ENCODE data around the gene SETD9.
A peak's percentile ranks its signal among the peaks of the same experiment; 100 is the strongest.

Gene SETD9

DNA sequence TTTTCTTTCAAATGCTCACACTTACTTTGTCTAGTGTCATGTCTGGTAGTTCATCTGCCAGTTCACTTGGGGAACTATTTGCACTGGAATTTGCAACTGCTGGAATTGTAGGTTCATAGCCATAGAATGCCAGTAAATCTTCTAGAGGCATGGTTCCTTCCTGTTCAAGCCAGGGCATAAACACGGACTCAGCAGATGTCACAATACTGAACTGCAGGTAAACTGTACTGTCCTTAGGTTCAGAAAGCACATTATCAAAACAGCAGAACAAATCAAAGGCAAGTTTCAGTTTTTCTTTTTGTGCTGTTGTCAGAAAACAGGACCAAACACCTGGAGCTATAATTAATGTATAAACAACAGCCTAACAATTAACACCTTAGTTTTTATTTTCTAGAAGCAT lies 29.5 kb downstream of the SETD9 start:
- DNase-seq (ENCODE audit: low spot score), result no peak

DNA sequence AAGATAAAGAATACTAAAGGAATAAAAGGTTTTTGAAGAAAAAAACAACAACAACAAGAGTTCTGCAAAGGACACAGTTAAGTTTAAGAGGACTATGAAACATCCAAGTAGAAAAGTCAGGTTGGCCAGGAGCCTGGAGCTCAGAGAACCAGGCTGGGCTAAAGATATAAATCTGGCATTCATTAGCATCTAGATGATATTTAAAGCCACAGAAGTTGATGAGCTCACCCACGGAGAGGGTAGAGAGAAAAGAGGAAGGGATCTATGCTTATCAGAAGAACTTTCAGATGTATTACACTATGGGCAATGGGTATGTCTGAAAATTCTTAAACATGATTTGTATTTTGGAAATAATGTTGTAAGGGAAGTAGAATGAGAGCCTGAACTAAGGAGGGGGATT lies 32.6 kb downstream of the SETD9 start:
- DNase-seq (ENCODE audit: low spot score), result no peak

DNA sequence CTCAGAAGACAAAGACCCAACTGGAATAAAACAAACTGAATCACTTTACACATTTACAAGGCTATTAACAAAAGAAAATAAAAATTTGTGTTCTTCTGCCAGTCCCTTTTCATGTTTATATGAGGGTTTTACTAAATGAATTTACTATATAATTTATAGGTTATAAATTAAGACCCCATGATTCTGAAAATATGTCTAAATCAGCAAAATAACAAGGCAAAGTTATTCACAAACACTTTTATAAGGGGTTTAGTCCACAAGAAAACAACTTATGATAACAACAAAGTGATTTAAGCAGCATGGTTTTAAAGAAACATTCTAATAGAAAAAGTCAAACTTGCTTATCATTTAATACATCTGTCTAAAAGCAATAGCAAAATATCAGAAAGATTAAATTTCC lies 37.7 kb downstream of the SETD9 start:
- no peak for DNase-seq (ENCODE audit: low spot score)

DNA sequence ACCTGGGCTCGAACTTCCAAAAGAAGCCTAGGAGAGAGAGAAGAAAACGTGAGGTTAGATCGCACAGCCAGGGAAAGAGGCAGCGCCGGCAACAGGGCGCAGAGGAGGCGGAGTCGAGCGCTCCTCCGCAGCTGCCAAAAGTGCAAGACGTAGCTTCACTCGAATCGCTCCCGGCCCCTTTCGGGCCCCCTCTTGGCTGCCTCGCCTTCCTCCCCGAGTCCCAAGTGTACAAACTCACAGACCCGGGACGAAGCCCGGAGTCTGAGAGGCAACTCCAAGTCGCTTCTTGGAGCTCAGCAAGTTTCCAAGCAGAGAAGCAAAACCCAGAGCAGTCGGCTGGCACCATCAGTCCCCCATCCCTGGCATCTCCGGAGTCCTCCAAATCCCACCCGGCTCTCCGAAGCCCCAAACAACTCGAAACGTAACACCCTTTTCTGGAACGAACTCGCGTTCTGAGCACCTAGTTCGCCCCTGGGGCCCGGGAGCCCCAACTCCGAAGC lies 41.3 kb downstream of the SETD9 start:
- DNase-seq (ENCODE audit: low spot score), result peak; percentile 64

DNA sequence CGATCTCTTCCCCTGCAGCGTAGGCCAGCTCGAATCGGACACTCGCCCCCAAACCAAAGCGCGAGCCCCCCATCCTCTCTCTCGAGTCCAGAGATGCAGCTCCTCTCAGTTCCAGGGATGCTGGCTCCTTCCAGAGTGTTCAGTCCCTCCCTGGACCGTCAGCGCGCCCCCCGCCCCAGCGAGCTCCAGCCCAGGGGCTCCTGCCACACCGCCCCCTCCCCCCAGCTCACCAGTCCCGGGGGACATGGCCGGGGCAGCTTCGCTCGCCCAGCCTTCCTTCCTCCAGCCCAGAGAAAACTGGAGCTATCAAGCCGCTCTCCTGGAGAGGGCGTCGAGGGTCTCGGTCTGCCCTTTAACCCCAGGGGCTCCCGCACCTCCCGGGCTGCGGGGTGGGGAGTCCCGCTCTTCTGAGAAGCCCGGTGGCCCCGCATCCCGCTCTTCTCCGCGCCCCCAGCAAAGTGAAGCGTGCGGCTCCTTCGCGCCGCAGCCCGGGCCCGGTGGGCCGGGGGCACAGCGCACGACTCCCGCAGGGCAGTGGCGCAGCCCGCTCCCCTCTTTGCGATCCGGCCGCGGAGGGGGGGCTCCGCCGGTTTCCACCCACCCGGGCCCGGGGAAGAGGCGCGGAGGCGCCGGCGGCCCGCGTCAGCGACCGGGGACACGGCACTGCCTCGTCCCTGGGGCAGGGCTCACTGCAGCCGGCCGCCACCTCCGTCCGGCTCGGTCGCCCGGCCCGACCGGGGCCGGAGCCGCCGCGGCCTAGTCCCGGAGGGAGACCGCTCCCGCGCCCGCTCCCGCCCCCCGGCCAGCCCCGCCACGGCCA lies 41.9 kb downstream of the SETD9 start:
- DNase-seq (ENCODE audit: low spot score), result peak; percentile 16

DNA sequence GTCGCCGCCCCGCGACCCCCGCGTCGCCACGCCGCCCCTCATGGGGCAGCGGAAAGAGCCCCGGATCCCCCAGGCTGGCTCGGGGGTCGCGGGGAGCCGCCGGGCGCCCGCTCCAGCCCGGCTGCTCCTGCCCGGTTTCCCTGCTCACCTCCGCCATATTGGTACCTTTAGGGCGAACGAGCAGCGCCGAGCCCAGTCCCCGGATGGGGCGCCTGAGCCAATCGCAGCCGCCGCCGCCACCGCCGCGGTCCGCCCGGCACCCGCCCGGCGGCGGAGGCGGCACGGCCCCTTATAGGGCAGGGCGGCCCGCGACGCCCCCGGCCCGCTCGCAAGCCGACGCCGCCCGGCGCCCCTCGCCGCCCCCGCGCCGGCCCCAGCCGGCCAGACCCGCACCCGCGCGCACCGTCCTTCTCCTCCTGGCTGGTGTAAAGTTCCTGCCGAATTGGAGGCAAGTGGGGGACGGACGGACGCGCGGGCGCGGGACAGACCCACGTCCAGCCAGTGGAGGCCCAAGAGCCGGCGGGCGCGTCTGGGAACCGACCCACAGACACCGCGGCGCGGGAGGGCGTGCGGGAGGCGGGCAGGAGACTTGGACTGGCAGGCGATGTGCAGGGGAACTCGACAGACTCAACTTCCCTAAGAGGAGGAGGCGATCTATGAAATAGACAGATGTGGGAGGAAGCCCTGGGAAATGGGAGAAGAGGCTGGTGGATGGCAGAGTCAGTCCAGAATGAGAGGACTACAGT lies 42.7 kb downstream of the SETD9 start, which contains the start of gene MIER3:
Gene MIER3 (minus strand): TSS at position 178 of the 746 bp plus-strand sequence. CDS start 21 bp downstream, at position 157.
- DNase-seq (ENCODE audit: low spot score), result peak; percentile 82

DNA sequence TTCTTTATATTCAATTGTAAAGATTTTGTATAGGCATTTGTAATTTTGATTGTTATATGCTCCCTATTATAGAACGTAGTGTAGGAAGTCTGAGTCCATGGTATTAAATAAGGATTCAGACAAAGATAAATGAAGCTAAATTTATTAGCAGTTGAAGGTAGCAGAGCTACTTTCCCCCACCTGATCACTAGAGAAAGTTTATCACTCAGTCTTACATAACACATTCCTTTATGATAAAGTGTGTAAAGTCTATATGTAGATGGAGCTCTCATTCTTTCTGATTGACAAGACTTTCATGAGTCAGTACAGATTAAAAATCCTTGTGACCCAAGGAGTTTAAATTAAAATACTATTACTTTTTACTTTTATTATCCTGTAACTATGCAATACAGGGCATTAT lies 44.9 kb downstream of the SETD9 start:
- no peak for DNase-seq (ENCODE audit: low spot score)

DNA sequence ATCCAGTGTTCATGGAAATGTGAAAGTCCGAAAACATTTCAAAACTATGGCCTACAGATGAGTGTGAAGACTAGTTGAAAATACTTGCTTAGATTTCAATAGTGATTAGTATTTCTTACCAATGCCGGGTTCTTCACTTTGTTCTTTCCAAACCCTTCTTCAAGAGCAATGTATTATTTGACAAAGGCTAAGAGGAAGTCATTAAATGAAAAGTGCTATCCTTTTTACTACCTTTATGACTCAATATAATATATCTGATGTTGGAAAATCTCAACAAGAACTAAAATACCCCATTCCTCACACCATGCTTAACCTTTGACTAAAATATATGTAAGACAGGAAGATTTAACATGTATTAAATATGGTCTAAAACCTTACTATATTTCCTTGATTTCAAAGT lies 49.2 kb downstream of the SETD9 start:
- no peak for DNase-seq (ENCODE audit: low spot score)

DNA sequence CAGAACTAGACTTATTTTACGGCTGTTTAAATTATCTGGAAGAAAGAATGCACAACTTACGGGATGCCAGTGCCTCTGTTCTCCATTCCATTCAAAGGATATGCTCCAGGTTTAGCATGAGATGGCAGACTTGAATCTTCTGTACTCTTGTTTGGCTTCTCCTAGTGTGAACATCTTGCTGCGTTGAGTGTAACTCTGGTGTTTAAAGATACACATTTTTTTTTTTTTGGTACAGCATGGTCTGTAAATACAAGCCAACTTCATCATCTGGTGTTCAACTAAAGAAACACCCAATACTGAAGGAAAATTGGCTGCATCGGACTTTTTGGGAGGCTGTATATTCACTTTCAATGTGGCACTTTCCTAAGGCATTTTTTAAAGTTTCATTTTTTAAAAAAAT lies 49.9 kb downstream of the SETD9 start:
- DNase-seq (ENCODE audit: low spot score), result no peak

DNA sequence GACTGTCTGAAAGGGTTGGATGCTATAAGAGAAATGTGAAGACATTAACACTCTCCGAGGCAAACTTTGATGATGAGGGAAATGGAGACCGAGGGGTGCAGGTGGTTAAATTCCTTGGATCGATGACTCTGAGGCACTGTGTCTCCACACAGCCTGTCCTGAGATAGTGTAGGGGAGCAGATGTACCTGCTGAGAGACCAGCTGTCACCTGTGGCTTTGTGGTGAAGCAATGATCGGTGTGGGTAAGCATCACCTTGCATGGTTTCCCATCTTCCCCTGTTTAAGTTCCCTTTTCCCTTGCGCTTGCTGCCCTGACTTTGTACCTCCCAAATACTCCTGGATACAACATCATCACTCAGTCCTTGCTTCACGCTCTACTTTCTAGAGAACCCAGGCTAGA lies 52.4 kb downstream of the SETD9 start:
- DNase-seq (ENCODE audit: low spot score), result no peak

DNA sequence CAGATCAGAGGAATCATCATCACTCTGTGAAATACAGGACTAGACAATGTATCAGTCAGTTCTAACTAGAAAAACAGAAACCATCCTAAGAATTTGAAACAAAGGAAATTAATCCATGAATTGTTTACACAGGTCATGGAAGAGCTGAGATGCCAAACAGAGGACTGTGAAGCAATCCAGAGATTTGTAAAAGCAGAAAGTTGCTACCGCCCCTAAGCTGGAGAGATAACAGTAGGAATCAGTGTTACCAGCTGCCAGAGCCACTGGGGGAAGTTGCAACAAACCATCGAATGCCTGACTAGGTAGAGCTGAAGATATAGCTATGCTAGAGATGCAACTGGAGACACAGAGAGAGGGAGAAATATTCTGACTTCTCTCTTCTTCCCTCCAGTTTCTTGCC lies 52.9 kb downstream of the SETD9 start:
- no peak for DNase-seq (ENCODE audit: low spot score)

DNA sequence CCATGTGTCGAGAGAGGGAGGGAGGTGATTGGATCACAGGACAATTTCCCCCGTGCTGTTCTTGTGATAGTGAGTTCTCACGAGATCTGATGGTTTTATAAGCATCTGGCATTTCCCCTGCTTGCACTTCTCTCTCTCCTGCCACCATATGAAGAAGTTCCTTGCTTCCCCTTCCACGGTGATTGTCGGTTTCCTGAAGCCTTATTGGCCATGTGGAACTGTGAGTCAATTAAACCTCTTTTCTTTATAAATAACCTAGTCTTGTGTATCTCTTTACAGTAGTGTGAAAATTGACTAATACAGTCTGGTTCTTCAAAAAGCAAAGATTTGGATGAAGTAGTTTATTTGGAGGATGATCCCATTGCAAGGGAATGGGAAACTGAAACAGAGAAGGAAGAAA lies 53.9 kb downstream of the SETD9 start:
- no peak for DNase-seq (ENCODE audit: low spot score)

DNA sequence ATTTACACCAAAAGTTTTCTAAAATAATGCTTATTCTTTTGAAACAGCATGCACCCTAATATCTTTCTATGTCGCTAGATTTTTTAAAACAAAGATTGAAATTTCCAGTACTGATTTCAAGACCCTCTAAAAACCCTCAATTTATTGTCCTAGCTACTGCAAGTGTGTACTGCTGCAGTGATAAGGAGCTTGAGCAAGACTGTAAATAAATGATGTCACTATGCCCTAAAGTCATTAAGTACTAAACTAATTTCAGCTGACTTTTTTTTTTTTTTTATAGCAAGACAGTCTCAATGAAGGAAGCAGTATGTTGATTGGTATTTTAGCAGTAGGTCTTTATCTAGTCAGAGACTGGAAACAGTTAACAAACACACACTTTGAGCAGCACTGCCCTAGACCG lies 54.8 kb downstream of the SETD9 start:
- DNase-seq (ENCODE audit: low spot score), result no peak
